GM12878 (cell line): ENCODE measurements around the gene CCDC9. TPM values are rescaled to one million over a fixed set of nuclear protein-coding genes. Genes with fewer than 3 reads are reported as not detected.
A peak's percentile ranks its signal among the peaks of the same experiment; 100 is the strongest.

Experiments used
- ATAC-seq: fragments of 200-7000 bp; cut with Tn5 transposase; 3 replicates; pipeline ENCODE4 v1.9.1; 2020; ENCODE audit warnings: mild to moderate bottlenecking, moderate library complexity
- BruUV-seq: library from RNA; stranded (reverse); fragments of 400-500 nt; replicated peaks from 2 replicates; lab custom pipeline; 2021; lab: Mats Ljungman, UMichigan
- CTCF ChIA-PET: fragments of 300-600 bp; sonication (Branson Sonifier 250); formaldehyde crosslinking; extraction: SDS; loops from one replicate; lab custom pipeline; 2021; ENCODE audit warnings: inconsistent platforms; lab: Yijun Ruan, JAX
- POLR2A ChIA-PET: fragments of 350-600 bp; formaldehyde crosslinking; extraction: SDS; loops from one replicate; lab custom pipeline; 2021; ENCODE audit warnings: inconsistent platforms; lab: Charles Lee
- RAD21 ChIA-PET: fragments of 300-600 bp; sonication (Branson Sonifier 250); formaldehyde crosslinking; loops from one replicate; lab custom pipeline; 2023; ENCODE audit warnings: antibody characterized with exemption; ENCODE audit not compliant: unreplicated experiment; lab: Charles Lee
- SMC1A ChIA-PET: fragments of 300-600 bp; sonication (Branson Sonifier 250); formaldehyde crosslinking; loops from one replicate; lab custom pipeline; 2023; ENCODE audit not compliant: unreplicated experiment, uncharacterized antibody; lab: Charles Lee
- DNase-seq: peaks from one replicate; pipeline ENCODE4 v3.0.0-alpha.2; 2011; ENCODE audit warnings: low read depth, low spot score
- FAIRE-seq: peaks from 3 replicates; lab custom pipeline; 2011; peaks lifted over from hg19 to GRCh38; lab: Jason Lieb, UNC
- H2AFZ ChIP-seq: 2 replicates; pipeline ENCODE4 v1.6.0; 2011; ENCODE audit warnings: low read depth, low read length, control low read depth; ENCODE audit not compliant: control insufficient read depth
- H3K27ac ChIP-seq: 2 replicates; pipeline ENCODE4 v1.5.1; 2011; ENCODE audit warnings: control low read depth; ENCODE audit not compliant: control insufficient read depth, insufficient read depth
- H3K27me3 ChIP-seq, 2 experiments: replicated peaks in 1 of 2; 2 replicates each; pipeline versions ENCODE4 v1.6.0 to v1.6.1; 2011; ENCODE audit warnings: low read length in 1 of 2; ENCODE audit not compliant: control insufficient read depth in 2 of 2, insufficient read depth in 2 of 2
- H3K36me3 ChIP-seq, 2 experiments: 2 replicates each; pipeline ENCODE4 v1.5.1; 2011; ENCODE audit warnings: low read length in 1 of 2; ENCODE audit not compliant: control insufficient read depth in 2 of 2, insufficient read depth in 2 of 2
- H3K4me1 ChIP-seq: 2 replicates; pipeline ENCODE4 v1.6.1; 2011; ENCODE audit warnings: mild to moderate bottlenecking, low read length, moderate library complexity, mixed read lengths; ENCODE audit not compliant: control insufficient read depth, insufficient read depth
- H3K4me2 ChIP-seq: 2 replicates; pipeline ENCODE4 v1.6.0; 2011; ENCODE audit warnings: control low read depth; ENCODE audit not compliant: control insufficient read depth, insufficient read depth
- H3K4me3 ChIP-seq: fragments of 200-600 bp; sonication (generic); 2 replicates; pipeline ENCODE4 v1.5.1; 2016
- H3K79me2 ChIP-seq: 2 replicates; pipeline ENCODE4 v1.6.0; 2011; ENCODE audit warnings: low read length; ENCODE audit not compliant: control insufficient read depth, insufficient read depth
- H3K9ac ChIP-seq: 2 replicates; pipeline ENCODE4 v1.8.0; 2011; ENCODE audit warnings: low read length, control low read depth, mixed read lengths; ENCODE audit not compliant: control insufficient read depth, insufficient read depth
- H3K9me3 ChIP-seq: replicated peaks from 3 replicates; pipeline ENCODE4 v1.5.1; 2011; ENCODE audit warnings: mild to moderate bottlenecking, low read length; ENCODE audit not compliant: control insufficient read depth, insufficient read depth
- H4K20me1 ChIP-seq: 2 replicates; pipeline ENCODE4 v1.6.0; 2011; ENCODE audit not compliant: control insufficient read depth, insufficient read depth
- ATF7 ChIP-seq: fragments of 450-650 bp; IDR thresholded peaks from 2 replicates; pipeline ENCODE4 v1.6.1; 2016; ENCODE audit warnings: low read depth, mild to moderate bottlenecking
- BCL11A ChIP-seq: IDR thresholded peaks from 2 replicates; pipeline ENCODE4 v1.6.1; 2011; ENCODE audit warnings: low read depth, low read length
- CHD4 ChIP-seq: fragments of 200-600 bp; sonication (generic); IDR thresholded peaks from 2 replicates; pipeline ENCODE4 v1.6.1; 2016; ENCODE audit warnings: mild to moderate bottlenecking
- GATAD2B ChIP-seq: fragments of 450-650 bp; conservative IDR thresholded peaks from 2 replicates; pipeline ENCODE4 v1.6.1; 2017; ENCODE audit warnings: low read depth, mild to moderate bottlenecking, moderate library complexity
- HDGF ChIP-seq: fragments of 450-650 bp; IDR thresholded peaks from 2 replicates; pipeline ENCODE4 v1.6.1; 2016; ENCODE audit warnings: antibody characterized with exemption
- MYB ChIP-seq: fragments of 150-350 bp; IDR thresholded peaks from 2 replicates; pipeline ENCODE4 v1.6.1; 2014; ENCODE audit warnings: mild to moderate bottlenecking, low read depth, low read length, borderline replicate concordance
- NFIC ChIP-seq: IDR thresholded peaks from 2 replicates; pipeline ENCODE4 v1.6.1; 2012; ENCODE audit warnings: low read depth, mild to moderate bottlenecking, inconsistent platforms, low read length, moderate library complexity
- SMAD1 ChIP-seq: fragments of 450-650 bp; IDR thresholded peaks from 2 replicates; pipeline ENCODE4 v1.6.1; 2018; ENCODE audit warnings: mild to moderate bottlenecking, low read depth; ENCODE audit not compliant: partially characterized antibody
- WGBS: methylation state at CpG from one replicate; pipeline ENCODE4 v1.1.6; 2016; ENCODE audit warnings: low lambda C conversion rate; ENCODE audit not compliant: insufficient replicate concordance, insufficient coverage; ENCODE audit errors: missing lambda C conversion rate; 5-methylcytosine and 5-hydroxymethylcytosine counted together
- in situ Hi-C: fragments of 300-500 bp; cut with MboI; formaldehyde crosslinking; loops from 9 replicates; pipeline ENCODE4 v1.14.3; 2018; ENCODE audit warnings: mixed read lengths
- intact Hi-C: fragments of 100-400 bp; cut with micrococcal nuclease; formaldehyde crosslinking; loops from one replicate; pipeline ENCODE4 v1.14.2; 2022; ENCODE audit not compliant: unreplicated experiment
- polyA plus RNA-seq, 11 experiments: library from polyadenylated mRNA; depleted of rRNA in 4 of 11; unstranded in 6 of 11; stranded (reverse) in 5 of 11; fragments of >200 nt; fragmentation: Nextera tagmentation in 4 of 11; fragmentation: Illumina TruSeq in 1 of 11; extraction: Ambion mirVana in 4 of 11; extraction: Trizol in 1 of 11; gene quantifications; 1 replicate in 1 of 11; 2 replicates in 10 of 11; pipeline versions ENCODE4 v1.2.1 to v1.2.3, GENCODE V29; 2011 to 2016; ENCODE audit warnings: inconsistent platforms in 2 of 11, missing spikeins in 2 of 11, low read depth in 1 of 11
- total RNA-seq, 4 experiments: library from RNA; depleted of rRNA in 3 of 4; stranded (reverse); fragments of >200 nt in 3 of 4; fragmentation: Illumina TruSeq in 1 of 4; extraction: Trizol in 1 of 4; gene quantifications; 2 replicates each; pipeline versions ENCODE4 v1.2.1 to v1.2.3, GENCODE V29; 2013 to 2021
- TF ChIP-seq, protein P1 (sequence below): IDR thresholded peaks from 2 replicates; pipeline ENCODE4 v1.6.1; 2011; ENCODE audit warnings: borderline replicate concordance, low read depth, mild to moderate bottlenecking, moderate library complexity, low read length; ENCODE audit not compliant: insufficient read depth, poor library complexity, severe bottlenecking
- TF ChIP-seq, protein P2 (sequence below): fragments of 450-650 bp; IDR thresholded peaks from 2 replicates; pipeline ENCODE4 v1.6.1; 2017; ENCODE audit warnings: mild to moderate bottlenecking
- TF ChIP-seq, protein P3 (sequence below): IDR thresholded peaks from 2 replicates; pipeline ENCODE4 v1.6.1; 2011; ENCODE audit warnings: mild to moderate bottlenecking, low read depth, low read length, moderate library complexity; ENCODE audit not compliant: insufficient replicate concordance
- TF ChIP-seq, protein P4 (sequence below): IDR thresholded peaks from 2 replicates; pipeline ENCODE4 v1.6.1; 2011; ENCODE audit warnings: low read depth, mild to moderate bottlenecking, low read length, moderate library complexity, borderline replicate concordance; ENCODE audit errors: extremely low read depth

Gene CCDC9
- total and polyA plus RNA-seq, 10 of the 15 experiments (the other 5 are each of a cell fraction or from before 2014, with no cell fraction given), result 0.18 to 17.5 (median 7.1) TPM; not detected in 1

DNA sequence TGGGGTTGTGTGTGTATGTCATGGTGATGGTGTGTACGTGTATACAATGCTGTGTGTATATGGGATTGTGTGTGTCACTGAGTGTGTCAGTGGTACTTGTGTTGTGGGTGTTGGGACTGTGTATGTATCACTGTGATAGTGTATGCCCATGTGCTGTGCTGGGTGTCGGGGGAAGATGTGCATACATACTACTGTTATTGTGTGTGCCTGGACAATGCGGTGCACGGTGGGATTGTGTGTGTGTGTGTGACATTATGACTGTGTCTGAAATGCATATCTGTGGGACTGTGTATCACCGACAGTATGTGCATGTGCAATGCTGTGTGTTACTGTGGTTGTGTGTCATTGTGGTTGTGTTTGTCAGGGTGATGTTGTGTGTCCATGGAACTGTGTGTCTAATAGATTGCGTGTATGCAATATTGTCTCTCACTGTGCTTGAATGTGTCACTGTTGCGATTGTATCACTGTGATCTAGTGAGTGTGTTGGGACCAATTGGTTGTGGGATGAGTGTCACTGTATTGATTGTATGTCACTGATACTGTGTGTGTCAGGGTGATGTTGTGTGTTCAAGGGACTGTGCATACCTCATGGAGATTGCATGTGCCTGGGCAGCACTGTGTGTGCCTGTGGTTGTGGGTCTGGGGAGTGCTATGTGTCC is 14.3 kb upstream of the CCDC9 start:
- 90% methylated on average over 7 of the region's 7 CpGs for WGBS
- RAD21 ChIA-PET, result interaction anchor here (1.0 to 2.6 kb wide), 3 partner anchors 30 to 111 kb away, joined by 3 to 26 read pairs (median 9); partner anchors contain the start of gene SAE1
- Histone ChIP-seq H4K20me1 (no peaks in the 10 kb centered on the region), H3K36me3 (no peaks in the 10 kb centered on the region), H2AFZ (no peak overlapping the region), H3K27me3 (peaks cover 1 to 4% of the 10 kb centered on the region in 2 experiments), H3K4me1 (peaks cover 29% of the 10 kb centered on the region), H3K9ac (no peak overlapping the region), H3K79me2 (no peaks in the 10 kb centered on the region), H3K4me2 (peak overlapping the region; percentile 79; the same call in 1 of the 2 replicates), H3K27ac (no peak overlapping the region), H3K4me3 (no peak overlapping the region), H3K9me3 (no peaks in the 10 kb centered on the region; the same call in 2 of the 3 replicates)
- POLR2A ChIA-PET, result interaction anchor here (1.3 to 4.3 kb wide), 2 partner anchors 9 to 14 kb away, joined by 7 to 26 read pairs; partner anchors contain the start of gene CCDC9
- TF ChIP-seq HDGF, result 0 out of 2 replicates have a peak, but pooled peaks have one; percentile 31
- TF ChIP-seq ATF7, result no peak
- no peak for TF ChIP-seq NFIC
- TF ChIP-seq, protein P1, sequence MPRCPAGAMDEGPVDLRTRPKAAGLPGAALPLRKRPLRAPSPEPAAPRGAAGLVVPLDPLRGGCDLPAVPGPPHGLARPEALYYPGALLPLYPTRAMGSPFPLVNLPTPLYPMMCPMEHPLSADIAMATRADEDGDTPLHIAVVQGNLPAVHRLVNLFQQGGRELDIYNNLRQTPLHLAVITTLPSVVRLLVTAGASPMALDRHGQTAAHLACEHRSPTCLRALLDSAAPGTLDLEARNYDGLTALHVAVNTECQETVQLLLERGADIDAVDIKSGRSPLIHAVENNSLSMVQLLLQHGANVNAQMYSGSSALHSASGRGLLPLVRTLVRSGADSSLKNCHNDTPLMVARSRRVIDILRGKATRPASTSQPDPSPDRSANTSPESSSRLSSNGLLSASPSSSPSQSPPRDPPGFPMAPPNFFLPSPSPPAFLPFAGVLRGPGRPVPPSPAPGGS, result peak; percentile 78
- TF ChIP-seq SMAD1, result no peak
- TF ChIP-seq, protein P2, sequence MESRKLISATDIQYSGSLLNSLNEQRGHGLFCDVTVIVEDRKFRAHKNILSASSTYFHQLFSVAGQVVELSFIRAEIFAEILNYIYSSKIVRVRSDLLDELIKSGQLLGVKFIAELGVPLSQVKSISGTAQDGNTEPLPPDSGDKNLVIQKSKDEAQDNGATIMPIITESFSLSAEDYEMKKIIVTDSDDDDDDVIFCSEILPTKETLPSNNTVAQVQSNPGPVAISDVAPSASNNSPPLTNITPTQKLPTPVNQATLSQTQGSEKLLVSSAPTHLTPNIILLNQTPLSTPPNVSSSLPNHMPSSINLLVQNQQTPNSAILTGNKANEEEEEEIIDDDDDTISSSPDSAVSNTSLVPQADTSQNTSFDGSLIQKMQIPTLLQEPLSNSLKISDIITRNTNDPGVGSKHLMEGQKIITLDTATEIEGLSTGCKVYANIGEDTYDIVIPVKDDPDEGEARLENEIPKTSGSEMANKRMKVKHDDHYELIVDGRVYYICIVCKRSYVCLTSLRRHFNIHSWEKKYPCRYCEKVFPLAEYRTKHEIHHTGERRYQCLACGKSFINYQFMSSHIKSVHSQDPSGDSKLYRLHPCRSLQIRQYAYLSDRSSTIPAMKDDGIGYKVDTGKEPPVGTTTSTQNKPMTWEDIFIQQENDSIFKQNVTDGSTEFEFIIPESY, result no peak
- no peak for TF ChIP-seq BCL11A
- TF ChIP-seq, protein P3, sequence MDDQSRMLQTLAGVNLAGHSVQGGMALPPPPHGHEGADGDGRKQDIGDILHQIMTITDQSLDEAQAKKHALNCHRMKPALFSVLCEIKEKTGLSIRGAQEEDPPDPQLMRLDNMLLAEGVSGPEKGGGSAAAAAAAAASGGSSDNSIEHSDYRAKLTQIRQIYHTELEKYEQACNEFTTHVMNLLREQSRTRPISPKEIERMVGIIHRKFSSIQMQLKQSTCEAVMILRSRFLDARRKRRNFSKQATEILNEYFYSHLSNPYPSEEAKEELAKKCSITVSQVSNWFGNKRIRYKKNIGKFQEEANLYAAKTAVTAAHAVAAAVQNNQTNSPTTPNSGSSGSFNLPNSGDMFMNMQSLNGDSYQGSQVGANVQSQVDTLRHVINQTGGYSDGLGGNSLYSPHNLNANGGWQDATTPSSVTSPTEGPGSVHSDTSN, result peak; percentile 18
- TF ChIP-seq GATAD2B, result no peak
- TF ChIP-seq, protein P4, sequence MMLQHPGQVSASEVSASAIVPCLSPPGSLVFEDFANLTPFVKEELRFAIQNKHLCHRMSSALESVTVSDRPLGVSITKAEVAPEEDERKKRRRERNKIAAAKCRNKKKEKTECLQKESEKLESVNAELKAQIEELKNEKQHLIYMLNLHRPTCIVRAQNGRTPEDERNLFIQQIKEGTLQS, result no peak
- no peak for TF ChIP-seq CHD4
- no peak for TF ChIP-seq MYB
- FAIRE-seq (peak; percentile 69), DNase-seq (no peak), ATAC-seq (no peak)
- BruUV-seq, result no TSS peak
- intact Hi-C loops, result loop anchor here (1.0 to 10.0 kb wide), 2 partner anchors 11 to 207 kb away; partner anchors contain the start of gene BBC3
- CTCF ChIA-PET, result interaction anchor here (0.8 to 6.6 kb wide), 2 partner anchors 16 to 28 kb away, joined by 3 to 473 read pairs; no protein-coding TSS in a partner anchor
- SMC1A ChIA-PET, result no interaction called here
- in situ Hi-C loops, result no loop called here
